GM12878 (cell line): ENCODE data around the gene SNX7. TPM values are rescaled to one million over a fixed set of nuclear protein-coding genes. Genes with fewer than 3 reads are reported as not detected.

ENCODE experiments used
- ATAC-seq: fragments of 200-7000 bp; cut with Tn5 transposase; 3 replicates; pipeline ENCODE4 v1.9.1; 2020; ENCODE audit warnings: mild to moderate bottlenecking, moderate library complexity
- BruUV-seq: library from RNA; stranded (reverse); fragments of 400-500 nt; replicated peaks from 2 replicates; lab custom pipeline; 2021; lab: Mats Ljungman, UMichigan
- CTCF ChIA-PET: fragments of 300-600 bp; sonication (Branson Sonifier 250); formaldehyde crosslinking; extraction: SDS; loops from one replicate; lab custom pipeline; 2021; ENCODE audit warnings: inconsistent platforms; lab: Yijun Ruan, JAX
- POLR2A ChIA-PET: fragments of 350-600 bp; formaldehyde crosslinking; extraction: SDS; loops from one replicate; lab custom pipeline; 2021; ENCODE audit warnings: inconsistent platforms; lab: Charles Lee
- RAD21 ChIA-PET: fragments of 300-600 bp; sonication (Branson Sonifier 250); formaldehyde crosslinking; loops from one replicate; lab custom pipeline; 2023; ENCODE audit warnings: antibody characterized with exemption; ENCODE audit not compliant: unreplicated experiment; lab: Charles Lee
- SMC1A ChIA-PET: fragments of 300-600 bp; sonication (Branson Sonifier 250); formaldehyde crosslinking; loops from one replicate; lab custom pipeline; 2023; ENCODE audit not compliant: unreplicated experiment, uncharacterized antibody; lab: Charles Lee
- DNase-seq: peaks from one replicate; pipeline ENCODE4 v3.0.0-alpha.2; 2011; ENCODE audit warnings: low read depth, low spot score
- FAIRE-seq: peaks from 3 replicates; lab custom pipeline; 2011; peaks lifted over from hg19 to GRCh38; lab: Jason Lieb, UNC
- H2AFZ ChIP-seq: 2 replicates; pipeline ENCODE4 v1.6.0; 2011; ENCODE audit warnings: low read depth, low read length, control low read depth; ENCODE audit not compliant: control insufficient read depth
- H3K27ac ChIP-seq: 2 replicates; pipeline ENCODE4 v1.5.1; 2011; ENCODE audit warnings: control low read depth; ENCODE audit not compliant: control insufficient read depth, insufficient read depth
- H3K27me3 ChIP-seq, 2 experiments: replicated peaks in 1 of 2; 2 replicates each; pipeline versions ENCODE4 v1.6.0 to v1.6.1; 2011; ENCODE audit warnings: low read length in 1 of 2; ENCODE audit not compliant: control insufficient read depth in 2 of 2, insufficient read depth in 2 of 2
- H3K36me3 ChIP-seq, 2 experiments: 2 replicates each; pipeline ENCODE4 v1.5.1; 2011; ENCODE audit warnings: low read length in 1 of 2; ENCODE audit not compliant: control insufficient read depth in 2 of 2, insufficient read depth in 2 of 2
- H3K4me1 ChIP-seq: 2 replicates; pipeline ENCODE4 v1.6.1; 2011; ENCODE audit warnings: mild to moderate bottlenecking, low read length, moderate library complexity, mixed read lengths; ENCODE audit not compliant: control insufficient read depth, insufficient read depth
- H3K4me2 ChIP-seq: 2 replicates; pipeline ENCODE4 v1.6.0; 2011; ENCODE audit warnings: control low read depth; ENCODE audit not compliant: control insufficient read depth, insufficient read depth
- H3K4me3 ChIP-seq: fragments of 200-600 bp; sonication (generic); 2 replicates; pipeline ENCODE4 v1.5.1; 2016
- H3K79me2 ChIP-seq: 2 replicates; pipeline ENCODE4 v1.6.0; 2011; ENCODE audit warnings: low read length; ENCODE audit not compliant: control insufficient read depth, insufficient read depth
- H3K9ac ChIP-seq: 2 replicates; pipeline ENCODE4 v1.8.0; 2011; ENCODE audit warnings: low read length, control low read depth, mixed read lengths; ENCODE audit not compliant: control insufficient read depth, insufficient read depth
- H3K9me3 ChIP-seq: replicated peaks from 3 replicates; pipeline ENCODE4 v1.5.1; 2011; ENCODE audit warnings: mild to moderate bottlenecking, low read length; ENCODE audit not compliant: control insufficient read depth, insufficient read depth
- H4K20me1 ChIP-seq: 2 replicates; pipeline ENCODE4 v1.6.0; 2011; ENCODE audit not compliant: control insufficient read depth, insufficient read depth
- BCL11A ChIP-seq: IDR thresholded peaks from 2 replicates; pipeline ENCODE4 v1.6.1; 2011; ENCODE audit warnings: low read depth, low read length
- CREM ChIP-seq: IDR thresholded peaks from 2 replicates; pipeline ENCODE4 v1.6.1; 2014; ENCODE audit warnings: antibody characterized with exemption, low read depth
- MEF2B ChIP-seq: fragments of 450-650 bp; IDR thresholded peaks from 2 replicates; pipeline ENCODE4 v1.6.1; 2018; ENCODE audit warnings: mild to moderate bottlenecking, moderate library complexity; ENCODE audit not compliant: partially characterized antibody, poor library complexity, severe bottlenecking
- RAD21 ChIP-seq: IDR thresholded peaks from 2 replicates; pipeline ENCODE4 v1.6.1; 2011; ENCODE audit warnings: mild to moderate bottlenecking, low read depth, low read length, moderate library complexity; ENCODE audit not compliant: insufficient read depth
- SMC3 ChIP-seq: IDR thresholded peaks from 2 replicates; pipeline ENCODE4 v1.6.1; 2011; ENCODE audit warnings: low read length, improper control_type of control experiment, borderline replicate concordance
- YY1 ChIP-seq: IDR thresholded peaks from 2 replicates; pipeline ENCODE4 v1.6.1; 2011; ENCODE audit warnings: low read depth, mild to moderate bottlenecking, low read length
- WGBS: methylation state at CpG from one replicate; pipeline ENCODE4 v1.1.6; 2016; ENCODE audit warnings: low lambda C conversion rate; ENCODE audit not compliant: insufficient replicate concordance, insufficient coverage; ENCODE audit errors: missing lambda C conversion rate; 5-methylcytosine and 5-hydroxymethylcytosine counted together
- in situ Hi-C: fragments of 300-500 bp; cut with MboI; formaldehyde crosslinking; loops from 9 replicates; pipeline ENCODE4 v1.14.3; 2018; ENCODE audit warnings: mixed read lengths
- intact Hi-C: fragments of 100-400 bp; cut with micrococcal nuclease; formaldehyde crosslinking; loops from one replicate; pipeline ENCODE4 v1.14.2; 2022; ENCODE audit not compliant: unreplicated experiment
- polyA plus RNA-seq, 11 experiments: library from polyadenylated mRNA; depleted of rRNA in 4 of 11; unstranded in 6 of 11; stranded (reverse) in 5 of 11; fragments of >200 nt; fragmentation: Nextera tagmentation in 4 of 11; fragmentation: Illumina TruSeq in 1 of 11; extraction: Ambion mirVana in 4 of 11; extraction: Trizol in 1 of 11; gene quantifications; 1 replicate in 1 of 11; 2 replicates in 10 of 11; pipeline versions ENCODE4 v1.2.1 to v1.2.3, GENCODE V29; 2011 to 2016; ENCODE audit warnings: inconsistent platforms in 2 of 11, missing spikeins in 2 of 11, low read depth in 1 of 11
- total RNA-seq, 4 experiments: library from RNA; depleted of rRNA in 3 of 4; stranded (reverse); fragments of >200 nt in 3 of 4; fragmentation: Illumina TruSeq in 1 of 4; extraction: Trizol in 1 of 4; gene quantifications; 2 replicates each; pipeline versions ENCODE4 v1.2.1 to v1.2.3, GENCODE V29; 2013 to 2021
- TF ChIP-seq, protein P1 (sequence below), 3 experiments: IDR thresholded peaks in 2 of 3; conservative IDR thresholded peaks in 1 of 3; 2 replicates each; pipeline ENCODE4 v1.5.1; 2011; ENCODE audit warnings: low read depth in 3 of 3, low read length in 3 of 3, mild to moderate bottlenecking in 3 of 3, control low read depth in 2 of 3, moderate library complexity in 2 of 3, inconsistent platforms in 1 of 3, mixed read lengths in 1 of 3; ENCODE audit not compliant: control insufficient read depth in 2 of 3, insufficient read depth in 1 of 3; ENCODE audit errors: extremely low read depth in 1 of 3
- TF ChIP-seq, protein P2 (sequence below): fragments of 450-650 bp; IDR thresholded peaks from 2 replicates; pipeline ENCODE4 v1.6.1; 2018; ENCODE audit warnings: mild to moderate bottlenecking, low read depth, moderate library complexity; ENCODE audit not compliant: partially characterized antibody

SNX7 gene
- total and polyA plus RNA-seq, 10 of the 15 experiments (the other 5 are each of a cell fraction or from before 2014, with no cell fraction given) = 0.23 to 0.82 (median 0.34) TPM

DNA sequence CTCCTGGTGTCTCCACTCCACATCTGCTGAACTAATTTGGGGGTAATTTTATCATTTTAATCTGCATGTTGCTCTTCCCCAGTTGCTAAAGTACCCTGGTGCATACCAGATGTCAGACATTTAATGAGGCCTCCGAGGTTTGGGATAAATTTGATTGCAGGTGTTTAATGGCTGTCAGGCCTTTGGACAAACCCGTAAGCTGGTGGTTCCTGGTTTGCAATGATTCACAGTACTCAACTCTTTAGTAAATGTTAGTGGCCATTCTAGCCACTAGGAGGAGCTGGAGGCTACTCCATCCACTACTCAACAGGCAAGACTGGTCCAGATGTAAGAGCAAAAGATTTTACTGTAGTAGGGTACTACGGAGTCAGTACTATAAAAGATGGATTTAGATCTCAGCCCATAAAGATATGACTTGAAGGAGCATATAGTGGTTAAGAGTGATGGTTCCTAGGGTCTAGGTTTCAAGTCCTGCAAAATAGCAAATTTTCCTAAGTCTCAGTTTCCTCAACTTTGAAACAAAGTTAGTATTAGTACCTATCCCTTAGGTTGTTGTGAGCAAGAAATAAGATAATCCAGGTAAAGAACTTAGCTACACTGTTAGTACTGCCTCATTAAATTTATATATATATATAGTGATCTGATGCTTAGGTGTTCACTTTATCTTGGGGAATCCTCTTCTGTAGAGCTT is 132.8 kb downstream of the SNX7 start:
- RAD21 ChIA-PET = interaction anchor here (1.1 to 2.2 kb wide), 9 partner anchors 26 to 733 kb away, joined by 3 to 12 read pairs (median 4); no protein-coding TSS in a partner anchor
- Histone ChIP-seq H3K27me3 (peaks cover 0 to 2% of the 10 kb centered on the region in 2 experiments; a peak in 1 of 4 replicates), H4K20me1 (no peaks in the 10 kb centered on the region), H2AFZ (no peak overlapping the region), H3K4me2 (no peak overlapping the region), H3K79me2 (no peaks in the 10 kb centered on the region), H3K27ac (no peak overlapping the region), H3K4me1 (no peaks in the 10 kb centered on the region), H3K9me3 (no peaks in the 10 kb centered on the region), H3K36me3 (no peaks in the 10 kb centered on the region), H3K4me3 (no peak overlapping the region), H3K9ac (no peak overlapping the region)
- FAIRE-seq (peak; percentile 95), DNase-seq (peak; percentile 15), ATAC-seq (peak; percentile 96)
- 37% methylated on average over 3 of the region's 3 CpGs for WGBS
- intact Hi-C loops = loop anchor here (1.0 kb wide), 1 partner anchor 687 kb away; no protein-coding TSS in a partner anchor
- no TSS peak for BruUV-seq
- in situ Hi-C loops = loop anchor here (25.0 kb wide), 1 partner anchor 693 kb away; no protein-coding TSS in a partner anchor
- TF ChIP-seq, protein P1, sequence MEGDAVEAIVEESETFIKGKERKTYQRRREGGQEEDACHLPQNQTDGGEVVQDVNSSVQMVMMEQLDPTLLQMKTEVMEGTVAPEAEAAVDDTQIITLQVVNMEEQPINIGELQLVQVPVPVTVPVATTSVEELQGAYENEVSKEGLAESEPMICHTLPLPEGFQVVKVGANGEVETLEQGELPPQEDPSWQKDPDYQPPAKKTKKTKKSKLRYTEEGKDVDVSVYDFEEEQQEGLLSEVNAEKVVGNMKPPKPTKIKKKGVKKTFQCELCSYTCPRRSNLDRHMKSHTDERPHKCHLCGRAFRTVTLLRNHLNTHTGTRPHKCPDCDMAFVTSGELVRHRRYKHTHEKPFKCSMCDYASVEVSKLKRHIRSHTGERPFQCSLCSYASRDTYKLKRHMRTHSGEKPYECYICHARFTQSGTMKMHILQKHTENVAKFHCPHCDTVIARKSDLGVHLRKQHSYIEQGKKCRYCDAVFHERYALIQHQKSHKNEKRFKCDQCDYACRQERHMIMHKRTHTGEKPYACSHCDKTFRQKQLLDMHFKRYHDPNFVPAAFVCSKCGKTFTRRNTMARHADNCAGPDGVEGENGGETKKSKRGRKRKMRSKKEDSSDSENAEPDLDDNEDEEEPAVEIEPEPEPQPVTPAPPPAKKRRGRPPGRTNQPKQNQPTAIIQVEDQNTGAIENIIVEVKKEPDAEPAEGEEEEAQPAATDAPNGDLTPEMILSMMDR (IDR thresholded peaks at IDR 0.05 in 2 of 3, conservative IDR thresholded peaks at IDR 0.05 in 1 of 3; ENCODE audit: control insufficient read depth in 2 of 3, extremely low read depth in 1 of 3, insufficient read depth in 1 of 3, low read depth in 3 of 3, low read length in 3 of 3) = peak; percentile 72 to 74 (median 73)
- TF ChIP-seq CREM (no peak), BCL11A (no peak), MEF2B (no peak), RAD21 (peak; percentile 80), SMC3 (peak; percentile 68; the same call in 1 of the 2 replicates), YY1 (peak; percentile 51; the same call in 1 of the 2 replicates)
- TF ChIP-seq, protein P2, sequence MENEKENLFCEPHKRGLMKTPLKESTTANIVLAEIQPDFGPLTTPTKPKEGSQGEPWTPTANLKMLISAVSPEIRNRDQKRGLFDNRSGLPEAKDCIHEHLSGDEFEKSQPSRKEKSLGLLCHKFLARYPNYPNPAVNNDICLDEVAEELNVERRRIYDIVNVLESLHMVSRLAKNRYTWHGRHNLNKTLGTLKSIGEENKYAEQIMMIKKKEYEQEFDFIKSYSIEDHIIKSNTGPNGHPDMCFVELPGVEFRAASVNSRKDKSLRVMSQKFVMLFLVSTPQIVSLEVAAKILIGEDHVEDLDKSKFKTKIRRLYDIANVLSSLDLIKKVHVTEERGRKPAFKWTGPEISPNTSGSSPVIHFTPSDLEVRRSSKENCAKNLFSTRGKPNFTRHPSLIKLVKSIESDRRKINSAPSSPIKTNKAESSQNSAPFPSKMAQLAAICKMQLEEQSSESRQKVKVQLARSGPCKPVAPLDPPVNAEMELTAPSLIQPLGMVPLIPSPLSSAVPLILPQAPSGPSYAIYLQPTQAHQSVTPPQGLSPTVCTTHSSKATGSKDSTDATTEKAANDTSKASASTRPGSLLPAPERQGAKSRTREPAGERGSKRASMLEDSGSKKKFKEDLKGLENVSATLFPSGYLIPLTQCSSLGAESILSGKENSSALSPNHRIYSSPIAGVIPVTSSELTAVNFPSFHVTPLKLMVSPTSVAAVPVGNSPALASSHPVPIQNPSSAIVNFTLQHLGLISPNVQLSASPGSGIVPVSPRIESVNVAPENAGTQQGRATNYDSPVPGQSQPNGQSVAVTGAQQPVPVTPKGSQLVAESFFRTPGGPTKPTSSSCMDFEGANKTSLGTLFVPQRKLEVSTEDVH = no peak
- SMC1A ChIA-PET = interaction anchor here (0.6 to 2.5 kb wide), 19 partner anchors 14 to 891 kb away, joined by 3 to 11 read pairs (median 4); no protein-coding TSS in a partner anchor
- POLR2A ChIA-PET = no interaction called here
- CTCF ChIA-PET = interaction anchor here (0.7 to 4.3 kb wide), 27 partner anchors 9 to 687 kb away, joined by 3 to 34 read pairs (median 4); no protein-coding TSS in a partner anchor
